Iris pigment epithelial cell (primary cell): ENCODE measurements around the gene KIAA0232.

Experiments used
- DNase-seq: peaks from one replicate; pipeline ENCODE4 v3.0.0-alpha.2; 2011; ENCODE audit warnings: low read depth

Gene KIAA0232

GRCh38 chr4:6920171-6920570 lies 137.6 kb downstream of the KIAA0232 start:
- no peak for DNase-seq

- no peak for DNase-seq
Observed at GRCh38 chr4:6923507-6923906, 141.0 kb downstream of the KIAA0232 start.

- DNase-seq, result no peak
Observed at GRCh38 chr4:6924361-6924779, 141.8 kb downstream of the KIAA0232 start.

- no peak for DNase-seq
Observed at GRCh38 chr4:6925357-6925836, 142.9 kb downstream of the KIAA0232 start.

- no peak for DNase-seq
Observed at GRCh38 chr4:6926081-6926480, 143.6 kb downstream of the KIAA0232 start.

GRCh38 chr4:6926681-6927478 lies 144.4 kb downstream of the KIAA0232 start:
- peak; percentile 88 for DNase-seq

GRCh38 chr4:6928081-6928480 lies 145.6 kb downstream of the KIAA0232 start:
- no peak for DNase-seq

GRCh38 chr4:6929339-6929811 lies 146.8 kb downstream of the KIAA0232 start:
- no peak for DNase-seq

GRCh38 chr4:6929812-6930464 lies 147.4 kb downstream of the KIAA0232 start:
- no peak for DNase-seq

GRCh38 chr4:6932475-6932874 lies 149.9 kb downstream of the KIAA0232 start:
- DNase-seq, result no peak

GRCh38 chr4:6932918-6933317 lies 150.4 kb downstream of the KIAA0232 start:
- DNase-seq, result no peak
